ENCODE data around the gene STRA6. TPM values are rescaled to one million over a fixed set of nuclear protein-coding genes. Genes with fewer than 3 reads are reported as not detected.

Gene STRA6
- total RNA-seq, 3 donors from 2014 or later, result 0.98 to 1.0 TPM; not detected in 1

DNA sequence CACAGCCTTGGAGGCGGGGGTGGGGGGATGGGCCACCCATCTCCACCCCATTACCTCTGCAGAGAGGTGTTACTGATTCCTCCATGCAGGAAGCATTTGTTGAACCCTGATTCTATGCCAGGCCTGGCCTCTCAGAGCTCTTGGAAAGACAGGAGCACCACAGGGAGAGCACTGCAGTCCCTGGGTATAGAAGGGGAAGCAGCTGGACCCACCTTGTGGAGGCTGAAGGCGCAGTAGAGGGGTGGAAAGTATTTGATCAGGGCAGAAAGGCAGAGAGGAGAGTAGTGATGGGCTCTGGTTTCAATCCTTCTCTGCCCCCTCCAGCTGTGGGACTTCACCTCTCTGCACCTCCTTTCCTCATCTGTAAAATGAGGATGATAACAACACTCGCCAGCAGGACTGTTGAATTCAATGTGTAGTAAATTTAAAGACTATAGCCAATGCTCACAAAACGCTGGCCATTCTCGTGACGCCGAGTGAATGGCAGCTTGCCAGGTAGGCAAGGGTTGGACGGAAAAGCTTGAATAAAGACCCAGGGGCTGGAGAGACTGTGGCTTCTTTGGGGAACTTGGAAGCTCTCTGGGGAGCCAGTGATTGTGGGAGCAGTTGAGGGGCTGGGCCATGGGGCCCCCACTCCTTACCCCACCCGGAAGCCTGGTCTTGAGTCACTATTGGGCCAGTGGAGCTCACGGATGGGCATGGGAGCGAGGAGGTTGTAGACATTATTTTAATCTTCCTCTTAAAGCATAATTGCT is 25.6 kb upstream of the STRA6 start:
- no peak for DNase-seq (ENCODE audit: low spot score in 2 of 2)
- TF ChIP-seq CTCF (IDR thresholded peaks at IDR 0.05) (no peak), POLR2AphosphoS5 (IDR thresholded peaks at IDR 0.05) (no peak), POLR2A (IDR thresholded peaks at IDR 0.05) (no peak)
- peak overlapping the region in 1 of 2 donors; percentile 68 for H3K27ac ChIP-seq
- no peaks in the 10 kb centered on the region for H3K27me3 ChIP-seq
- no peaks in the 10 kb centered on the region for H3K36me3 ChIP-seq
- no peaks in the 10 kb centered on the region for H3K4me1 ChIP-seq
- peak overlapping the region in 1 of 3 donors; percentile 15 for H3K4me3 ChIP-seq
- H3K9me3 ChIP-seq, result no peaks in the 10 kb centered on the region
- intact Hi-C loops (cut with DNase I; ENCODE audit: low total_unique reads), result no loop called here

DNA sequence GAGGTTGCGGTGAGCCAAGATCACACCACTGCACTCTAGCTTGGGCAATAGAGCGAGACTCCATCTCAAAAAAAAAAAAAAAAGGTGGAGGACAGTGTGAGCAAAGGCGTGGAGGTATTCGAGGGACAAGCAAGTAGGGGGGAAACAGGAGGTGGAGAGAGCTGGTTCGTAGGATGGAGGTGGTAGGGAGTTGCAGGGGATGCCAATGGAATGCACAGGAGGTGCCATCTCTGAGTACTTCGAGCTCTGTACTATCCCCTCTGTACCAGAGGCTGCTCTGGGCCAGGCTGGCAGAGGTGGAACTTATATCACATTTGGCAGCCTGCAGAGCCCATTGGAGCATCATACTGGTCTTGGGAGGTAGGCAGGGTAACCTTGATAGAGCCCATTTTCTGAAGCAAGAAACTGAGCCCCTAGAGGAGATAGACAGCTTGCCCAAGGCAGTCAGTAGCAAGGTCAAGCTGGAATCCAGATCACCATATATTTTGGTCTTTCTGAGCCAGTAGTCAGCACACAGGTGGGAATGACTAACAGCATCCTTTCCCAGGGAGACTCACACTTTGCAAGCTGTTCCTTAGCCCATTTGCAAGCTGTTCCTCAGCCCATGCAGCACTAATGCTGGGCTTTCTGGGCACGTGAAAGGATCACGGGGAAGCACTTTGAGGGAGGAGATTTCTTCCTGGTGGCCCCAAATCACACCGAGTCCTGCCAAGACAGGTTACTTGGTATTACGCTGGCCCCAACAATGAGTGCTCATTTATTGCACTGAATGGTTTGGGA is 24.4 kb upstream of the STRA6 start:
- Histone ChIP-seq H3K27ac (no peak overlapping the region), H3K9me3 (no peaks in the 10 kb centered on the region), H3K4me3 (no peak overlapping the region), H3K4me1 (no peaks in the 10 kb centered on the region), H3K27me3 (no peaks in the 10 kb centered on the region), H3K36me3 (no peaks in the 10 kb centered on the region)
- intact Hi-C loops (cut with DNase I; ENCODE audit: low total_unique reads), result no loop called here
- no peak for DNase-seq (ENCODE audit: low spot score in 2 of 2)
- TF ChIP-seq CTCF (IDR thresholded peaks at IDR 0.05) (no peak), POLR2AphosphoS5 (IDR thresholded peaks at IDR 0.05) (no peak), POLR2A (IDR thresholded peaks at IDR 0.05) (no peak)

DNA sequence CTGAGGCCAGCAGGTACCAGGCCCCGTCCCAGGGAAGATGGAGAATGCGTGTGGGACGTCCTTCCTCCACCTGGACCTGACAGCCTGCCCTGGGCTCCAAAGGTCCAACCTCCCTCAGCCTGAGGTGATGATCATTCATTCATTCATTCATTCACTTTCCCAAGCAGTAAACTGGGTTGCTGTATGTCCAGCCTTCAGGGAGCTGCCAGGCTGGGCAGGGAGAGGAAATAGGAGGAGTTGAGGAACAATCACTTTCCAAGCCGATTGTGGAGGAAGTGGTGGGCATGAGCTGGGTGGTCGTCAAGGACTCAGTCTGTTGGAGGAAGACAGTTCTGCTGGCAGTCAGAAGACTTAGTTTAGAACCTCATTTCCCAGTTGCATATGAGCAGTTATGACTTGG is 23.3 kb upstream of the STRA6 start:
- H3K27me3 ChIP-seq, result no peaks in the 10 kb centered on the region
- H3K27ac ChIP-seq, result no peak overlapping the region
- no peak for DNase-seq (ENCODE audit: low spot score in 2 of 2)
- intact Hi-C loops (cut with DNase I; ENCODE audit: low total_unique reads), result no loop called here
- no peaks in the 10 kb centered on the region for H3K9me3 ChIP-seq
- no peaks in the 10 kb centered on the region for H3K4me1 ChIP-seq
- no peak overlapping the region for H3K4me3 ChIP-seq
- H3K36me3 ChIP-seq, result no peaks in the 10 kb centered on the region
- TF ChIP-seq CTCF (IDR thresholded peaks at IDR 0.05) (no peak), POLR2A (IDR thresholded peaks at IDR 0.05) (no peak), POLR2AphosphoS5 (IDR thresholded peaks at IDR 0.05) (no peak)

- Histone ChIP-seq H3K4me3 (no peak overlapping the region), H3K27me3 (no peaks in the 10 kb centered on the region), H3K4me1 (no peaks in the 10 kb centered on the region), H3K9me3 (no peaks in the 10 kb centered on the region), H3K27ac (no peak overlapping the region), H3K36me3 (no peaks in the 10 kb centered on the region)
- DNase-seq (ENCODE audit: low spot score in 2 of 2), result no peak
- intact Hi-C loops (cut with DNase I; ENCODE audit: low total_unique reads), result no loop called here
- TF ChIP-seq POLR2A (IDR thresholded peaks at IDR 0.05) (no peak), POLR2AphosphoS5 (IDR thresholded peaks at IDR 0.05) (no peak)
These were observed 19.9 kb upstream of the STRA6 start for GRCh38 chr15:74222240-74223119.

DNA sequence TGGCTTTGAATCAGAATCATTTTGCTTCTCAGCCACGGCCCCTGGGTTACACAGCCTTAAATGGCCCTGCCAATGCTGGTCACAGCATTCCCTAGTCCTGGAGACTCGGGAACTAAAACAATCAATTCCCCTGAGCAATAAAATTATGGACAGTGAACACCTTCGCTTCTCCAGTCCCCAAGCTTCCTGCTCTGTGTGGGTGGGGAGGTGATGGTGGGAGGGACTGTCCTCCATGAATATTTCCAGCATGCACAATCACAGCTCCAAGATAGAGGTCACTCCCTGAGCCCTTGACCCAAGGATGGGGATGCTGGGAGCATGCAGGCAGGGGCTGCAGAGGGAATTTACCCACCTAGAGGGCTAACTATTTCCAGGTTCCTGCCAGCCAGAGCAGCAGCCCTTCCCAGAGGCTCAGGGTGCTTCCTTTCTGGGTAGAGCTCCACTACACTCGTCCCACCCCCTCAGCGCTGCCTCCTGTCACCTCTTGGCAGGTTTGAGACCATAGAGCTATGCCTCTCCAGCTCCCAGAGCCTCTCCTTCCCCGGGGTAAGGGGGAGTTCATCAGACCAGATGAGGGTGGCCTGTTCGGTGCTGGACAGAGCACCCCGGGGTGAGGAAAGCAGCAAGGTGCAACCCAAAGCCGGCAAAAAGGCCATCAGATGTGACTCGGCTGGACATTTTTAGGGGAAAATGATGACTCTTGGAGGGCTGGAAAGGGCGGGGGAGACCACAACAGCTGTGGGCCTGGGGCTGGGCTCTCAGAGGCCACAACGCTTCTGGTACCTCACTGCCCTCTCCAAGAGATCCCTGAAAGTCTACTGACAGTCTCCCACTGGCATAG is 19.0 kb upstream of the STRA6 start:
- no peaks in the 10 kb centered on the region for H3K9me3 ChIP-seq
- H3K4me3 ChIP-seq, result no peak overlapping the region
- H3K27me3 ChIP-seq, result no peaks in the 10 kb centered on the region
- no peak for DNase-seq (ENCODE audit: low spot score in 2 of 2)
- intact Hi-C loops (cut with DNase I; ENCODE audit: low total_unique reads), result no loop called here
- no peak for TF ChIP-seq POLR2A (IDR thresholded peaks at IDR 0.05)
- no peak for TF ChIP-seq CTCF (IDR thresholded peaks at IDR 0.05)
- no peak for TF ChIP-seq POLR2AphosphoS5 (IDR thresholded peaks at IDR 0.05)
- H3K36me3 ChIP-seq, result no peaks in the 10 kb centered on the region
- H3K27ac ChIP-seq, result no peak overlapping the region
- no peaks in the 10 kb centered on the region for H3K4me1 ChIP-seq

Data from breast epithelium (tissue), 4 donors.